IPS-20b (cell line): Measurements from ENCODE around the gene PRKCZ.

Source experiments
- H3K27ac ChIP-seq: one replicate; pipeline ENCODE4 v1.5.1; 2013; ENCODE audit warnings: low read length
- H3K27me3 ChIP-seq: 2 replicates; pipeline ENCODE4 v1.6.1; 2013; ENCODE audit warnings: mild to moderate bottlenecking, low read length, inconsistent platforms; ENCODE audit not compliant: insufficient read depth
- H3K36me3 ChIP-seq: 2 replicates; pipeline ENCODE4 v1.6.1; 2013; ENCODE audit warnings: low read depth, mild to moderate bottlenecking, inconsistent platforms, low read length, moderate library complexity; ENCODE audit not compliant: insufficient read depth
- H3K4me1 ChIP-seq: 2 replicates; pipeline ENCODE4 v1.6.1; 2013; ENCODE audit warnings: mild to moderate bottlenecking, control low read depth, inconsistent platforms, low read length, moderate library complexity; ENCODE audit not compliant: insufficient read depth
- H3K4me3 ChIP-seq: 2 replicates; pipeline ENCODE4 v1.5.1; 2013; ENCODE audit warnings: mild to moderate bottlenecking, low read length, inconsistent platforms
- H3K9ac ChIP-seq: 2 replicates; pipeline ENCODE4 v1.6.1; 2013; ENCODE audit warnings: low read depth, mild to moderate bottlenecking, inconsistent platforms, low read length, moderate library complexity
- H3K9me3 ChIP-seq: 2 replicates; pipeline ENCODE4 v1.6.1; 2013; ENCODE audit warnings: mild to moderate bottlenecking, low read depth, low read length, inconsistent platforms; ENCODE audit not compliant: insufficient read depth

PRKCZ gene

DNA sequence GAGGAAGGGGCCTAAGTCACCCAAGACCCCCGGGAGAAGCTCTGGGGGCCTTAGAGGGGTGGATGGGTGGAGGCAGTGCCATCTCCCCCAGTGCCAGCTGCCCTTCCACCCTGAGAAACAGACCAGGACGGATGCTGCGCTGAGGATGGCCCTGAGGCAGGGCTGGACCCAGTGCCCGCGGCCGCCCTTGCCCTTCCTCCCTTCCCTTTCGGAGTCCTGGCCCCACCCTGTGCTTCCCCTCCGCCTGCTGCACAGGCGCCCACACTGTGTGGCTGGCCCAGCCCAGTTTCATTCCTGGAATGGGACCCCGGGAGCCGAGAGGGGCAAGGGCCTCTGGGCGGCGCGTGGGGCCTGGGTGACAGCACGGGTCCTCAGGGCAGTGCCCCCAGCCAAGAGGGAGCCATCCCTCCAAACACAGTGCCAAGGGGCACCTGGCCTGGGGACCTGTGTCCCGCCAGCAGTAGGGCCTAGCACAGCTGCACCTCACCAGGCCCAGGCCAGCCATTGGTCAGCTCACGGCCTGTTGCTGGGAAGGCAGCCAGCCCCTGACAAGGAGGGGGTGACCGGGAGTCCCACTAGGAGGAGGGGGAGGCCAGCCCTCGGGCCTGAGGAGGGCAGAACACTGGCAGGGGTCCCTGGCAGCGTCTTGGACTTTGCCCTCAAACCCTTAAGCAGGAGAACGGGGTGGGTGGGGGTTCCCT is 164.5 kb downstream of the PRKCZ start:
- H3K36me3 ChIP-seq, result no peaks in the 10 kb centered on the region
- no peaks in the 10 kb centered on the region; the same call in 1 of the 2 replicates for H3K4me1 ChIP-seq
- no peaks in the 10 kb centered on the region for H3K9me3 ChIP-seq
- H3K4me3 ChIP-seq, result no peak overlapping the region
- H3K9ac ChIP-seq, result no peak overlapping the region
- no peak overlapping the region for H3K27ac ChIP-seq
- no peaks in the 10 kb centered on the region for H3K27me3 ChIP-seq

DNA sequence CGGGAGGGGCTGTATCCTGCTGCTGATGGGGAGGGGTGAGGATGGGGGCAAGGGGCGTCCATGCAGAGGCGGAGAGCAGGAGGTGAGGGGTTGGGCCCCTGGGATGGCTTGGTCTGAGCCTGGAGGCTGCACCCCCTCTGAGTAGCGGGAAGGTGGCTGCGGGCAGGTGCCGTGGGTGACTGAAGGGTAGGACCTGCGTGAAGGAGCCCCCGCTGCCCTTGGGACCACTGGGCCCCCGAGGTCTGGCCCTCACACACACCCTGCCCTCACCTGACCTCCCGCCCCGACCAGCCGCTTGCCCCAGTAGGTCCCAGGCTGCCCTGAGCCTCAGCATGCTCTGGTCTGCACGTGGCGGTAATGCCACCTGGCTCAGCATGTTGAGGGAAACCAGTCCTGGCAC is 165.1 kb downstream of the PRKCZ start:
- Histone ChIP-seq H3K4me1 (no peaks in the 10 kb centered on the region; the same call in 1 of the 2 replicates), H3K4me3 (no peak overlapping the region), H3K36me3 (no peaks in the 10 kb centered on the region), H3K27me3 (no peaks in the 10 kb centered on the region), H3K9ac (no peak overlapping the region), H3K9me3 (no peaks in the 10 kb centered on the region), H3K27ac (no peak overlapping the region)

DNA sequence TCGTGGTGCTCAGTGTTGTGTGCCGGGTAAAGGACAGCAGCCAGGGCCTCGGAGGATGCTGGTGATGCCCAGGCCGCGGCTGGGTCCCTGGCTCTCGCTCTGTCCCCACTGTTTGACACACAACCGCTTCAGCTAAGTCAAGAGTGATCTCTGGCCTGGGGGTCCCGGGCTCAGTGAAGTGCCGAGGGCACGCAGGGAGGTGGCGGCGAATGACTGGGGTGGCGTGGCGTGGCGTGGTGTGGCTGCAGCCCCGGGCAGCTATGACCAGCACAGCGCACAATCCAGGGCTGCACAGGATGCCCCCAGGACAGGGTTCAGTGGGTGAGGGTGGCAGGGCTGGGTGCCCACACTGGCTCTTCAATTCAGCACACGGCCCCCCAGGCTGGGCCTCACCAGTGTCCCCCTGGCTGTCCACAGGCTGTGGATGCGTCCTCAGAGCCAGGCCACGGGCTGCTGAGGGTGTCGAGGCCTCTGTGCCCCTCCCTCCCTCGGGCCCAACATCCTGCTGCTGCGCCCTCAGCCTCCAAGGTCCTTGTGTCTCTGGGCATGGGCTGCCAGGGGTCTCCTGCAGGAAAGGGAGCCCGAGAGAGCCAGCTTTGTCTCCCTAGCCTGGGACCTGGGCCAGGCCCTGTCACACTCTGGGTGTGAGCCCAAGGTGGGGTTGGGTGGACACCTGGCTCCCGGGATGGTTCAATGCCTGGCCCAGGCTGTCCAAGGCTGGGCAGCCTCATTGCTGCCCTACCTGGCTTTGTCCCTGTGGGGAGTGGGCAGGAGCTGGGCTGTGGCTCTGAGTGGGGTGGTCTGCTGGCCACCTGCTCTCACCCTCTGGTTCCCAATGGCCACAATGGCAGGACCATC is 165.9 kb downstream of the PRKCZ start:
- Histone ChIP-seq H3K9me3 (no peaks in the 10 kb centered on the region), H3K4me3 (no peak overlapping the region), H3K4me1 (no peaks in the 10 kb centered on the region; the same call in 1 of the 2 replicates), H3K9ac (no peak overlapping the region), H3K27me3 (no peaks in the 10 kb centered on the region), H3K36me3 (no peaks in the 10 kb centered on the region), H3K27ac (no peak overlapping the region)

DNA sequence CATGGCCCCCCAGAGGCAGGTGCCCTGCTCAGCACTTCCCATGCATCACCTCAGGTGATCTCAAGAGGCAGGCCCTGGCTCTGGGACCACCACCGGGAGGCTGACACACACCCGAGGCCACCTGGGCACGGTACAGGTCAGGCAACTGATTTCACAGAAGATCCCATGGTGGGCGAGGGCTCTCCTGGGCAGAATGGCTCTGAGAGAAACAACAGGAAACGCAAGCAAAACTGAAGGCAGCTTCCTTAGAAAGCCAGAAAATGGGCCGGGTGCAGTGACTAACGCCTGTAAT is 166.5 kb downstream of the PRKCZ start:
- Histone ChIP-seq H3K4me1 (no peaks in the 10 kb centered on the region; the same call in 1 of the 2 replicates), H3K4me3 (no peak overlapping the region), H3K9ac (no peak overlapping the region), H3K27me3 (no peaks in the 10 kb centered on the region), H3K27ac (no peak overlapping the region), H3K36me3 (no peaks in the 10 kb centered on the region), H3K9me3 (no peaks in the 10 kb centered on the region)

- H3K36me3 ChIP-seq, result no peaks in the 10 kb centered on the region
- H3K9me3 ChIP-seq, result no peaks in the 10 kb centered on the region
- H3K9ac ChIP-seq, result no peak overlapping the region
- H3K4me1 ChIP-seq, result no peaks in the 10 kb centered on the region
- H3K27ac ChIP-seq, result no peak overlapping the region
- H3K27me3 ChIP-seq, result peaks cover 3% of the 10 kb centered on the region; the same call in 1 of the 2 replicates
- H3K4me3 ChIP-seq, result no peak overlapping the region
Measured at GRCh38 chr1:2221271-2221670, 171.1 kb downstream of the PRKCZ start.

DNA sequence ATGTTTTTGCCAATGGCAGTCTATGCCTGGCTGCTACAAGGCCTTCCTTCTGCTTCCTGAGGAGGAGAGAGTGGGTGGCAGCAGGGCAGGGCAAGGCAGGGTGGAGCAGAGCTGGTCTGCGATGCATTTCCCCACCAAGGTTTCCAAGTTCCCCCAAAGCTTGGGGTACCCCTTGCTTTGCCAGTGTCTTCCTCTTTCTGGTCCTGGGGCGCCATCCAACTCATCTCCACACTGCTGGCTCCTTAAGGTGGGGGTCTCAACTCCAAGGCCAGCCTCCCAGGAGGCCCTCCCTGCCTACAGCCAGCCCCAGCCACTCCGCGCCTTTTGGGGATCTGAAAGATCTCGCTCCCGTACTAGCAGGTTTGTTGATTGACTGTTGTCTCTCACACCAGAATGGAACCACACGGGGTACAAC is 174.0 kb downstream of the PRKCZ start:
- H3K9me3 ChIP-seq, result no peaks in the 10 kb centered on the region
- H3K27me3 ChIP-seq, result peaks cover 8% of the 10 kb centered on the region; the same call in 1 of the 2 replicates
- H3K4me3 ChIP-seq, result no peak overlapping the region
- H3K27ac ChIP-seq, result no peak overlapping the region
- no peaks in the 10 kb centered on the region for H3K36me3 ChIP-seq
- no peak overlapping the region for H3K9ac ChIP-seq
- no peaks in the 10 kb centered on the region for H3K4me1 ChIP-seq

GRCh38 chr1:2224631-2225428 is 174.6 kb downstream of the PRKCZ start:
- Histone ChIP-seq H3K27me3 (peaks cover 8% of the 10 kb centered on the region; the same call in 1 of the 2 replicates), H3K9me3 (no peaks in the 10 kb centered on the region), H3K4me3 (no peak overlapping the region), H3K4me1 (no peaks in the 10 kb centered on the region; the same call in 1 of the 2 replicates), H3K36me3 (no peaks in the 10 kb centered on the region), H3K27ac (no peak overlapping the region), H3K9ac (no peak overlapping the region)

GRCh38 chr1:2226525-2227345 is 176.5 kb downstream of the PRKCZ start:
- Histone ChIP-seq H3K36me3 (no peaks in the 10 kb centered on the region), H3K27me3 (peaks cover 8% of the 10 kb centered on the region; the same call in 1 of the 2 replicates), H3K9me3 (no peaks in the 10 kb centered on the region), H3K4me3 (peak overlapping the region; percentile 66; the same call in 1 of the 2 replicates), H3K4me1 (peaks cover 3% of the 10 kb centered on the region; the same call in 1 of the 2 replicates), H3K27ac (no peak overlapping the region), H3K9ac (peak overlapping the region; percentile 75; the same call in 1 of the 2 replicates)

DNA sequence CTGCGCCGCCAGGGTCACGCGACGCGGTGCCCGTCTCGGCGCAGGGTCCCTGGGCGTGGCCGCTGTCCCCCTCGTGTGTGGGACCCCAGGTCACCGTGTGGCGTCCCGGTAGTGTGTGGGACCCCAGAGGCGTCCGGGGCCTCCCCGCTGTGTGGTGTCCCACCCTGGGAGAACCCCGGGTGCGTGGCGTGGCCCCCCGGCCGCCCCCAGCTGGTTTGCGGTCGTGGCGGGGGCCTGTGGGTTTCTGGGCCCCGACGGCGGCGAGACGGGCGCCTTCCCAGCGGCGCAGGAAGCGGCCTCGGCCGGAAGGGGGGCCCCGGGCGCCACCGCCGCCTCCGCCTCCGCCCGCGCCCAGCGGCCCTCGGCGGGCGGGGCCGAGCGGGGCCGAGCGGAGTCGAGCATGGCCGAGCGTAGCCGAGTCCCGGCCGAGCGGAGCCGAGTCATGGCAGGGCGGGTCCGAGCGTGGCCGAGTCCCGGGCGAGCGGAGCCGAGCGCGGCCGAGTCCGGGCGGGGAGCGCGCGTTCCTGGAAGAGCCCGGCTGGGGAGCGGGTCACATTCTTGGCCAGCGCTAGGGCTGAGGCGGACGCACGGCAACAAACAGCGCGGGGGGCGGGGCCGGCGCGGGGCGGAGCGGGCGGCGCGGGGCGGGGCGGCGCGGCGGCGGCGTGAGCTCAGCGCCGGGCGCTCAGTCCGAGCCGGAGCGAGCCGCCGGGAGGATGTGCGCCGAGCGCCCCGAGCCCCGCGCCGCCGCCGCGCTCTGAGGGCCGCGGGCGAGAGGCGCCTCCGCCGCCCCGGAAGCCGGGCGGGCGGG is 177.3 kb downstream of the PRKCZ start:
- Histone ChIP-seq H3K9me3 (no peaks in the 10 kb centered on the region), H3K4me1 (peaks cover 3% of the 10 kb centered on the region; the same call in 1 of the 2 replicates), H3K4me3 (peak overlapping the region; percentile 66; the same call in 1 of the 2 replicates), H3K27me3 (peaks cover 8% of the 10 kb centered on the region; the same call in 1 of the 2 replicates), H3K27ac (no peak overlapping the region), H3K9ac (peak overlapping the region; percentile 75; the same call in 1 of the 2 replicates), H3K36me3 (no peaks in the 10 kb centered on the region)

DNA sequence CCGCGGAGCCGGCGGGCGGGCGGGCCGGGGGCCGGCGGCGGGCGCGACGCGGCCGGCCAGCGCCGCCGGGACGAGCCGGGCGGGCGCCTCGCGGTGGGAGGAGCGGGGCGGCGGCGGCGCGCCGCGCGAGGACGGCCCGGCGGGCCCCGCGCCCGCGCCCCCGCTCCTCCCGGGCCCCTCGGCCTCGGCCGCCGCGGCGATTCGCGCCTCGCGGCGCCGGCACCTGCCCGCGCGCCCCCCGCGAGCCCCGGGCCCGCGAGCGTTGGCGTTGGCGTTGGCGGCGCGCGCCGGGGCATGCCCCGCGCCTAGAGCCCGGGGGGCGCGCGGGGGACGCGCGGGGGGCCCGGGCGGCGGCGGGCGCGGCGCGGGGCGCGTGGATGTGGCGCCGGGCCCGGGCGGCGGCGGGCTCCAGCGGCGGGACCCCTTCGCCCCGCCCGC is 178.0 kb downstream of the PRKCZ start, which contains the start of gene SKI:
TSS of gene SKI (plus strand) at position 163 of the 438 bp plus-strand sequence. CDS start 448 bp downstream, outside the sequence.
- H3K36me3 ChIP-seq, result no peaks in the 10 kb centered on the region
- H3K9ac ChIP-seq, result peak within 1 kb of the TSS; percentile 80; the same call in 1 of the 2 replicates
- H3K4me1 ChIP-seq, result peaks cover 3% of the 10 kb centered on the region; the same call in 1 of the 2 replicates
- peak within 1 kb of the TSS; percentile 87 for H3K4me3 ChIP-seq
- no peaks in the 10 kb centered on the region for H3K9me3 ChIP-seq
- H3K27me3 ChIP-seq, result peaks cover 8% of the 10 kb centered on the region; the same call in 1 of the 2 replicates
- no peak within 1 kb of the TSS for H3K27ac ChIP-seq
